ENCODE data around the gene MTMR4.
"Not testable (repeated sequence)": the region's sequence is repeated elsewhere in the genome, so short reads cannot be mapped to it uniquely, and the experiment has no call there.

Gene MTMR4
- 92.3 reads per million, percentile 81 among the genes with 10 or more reads in this experiment for total RNA-seq

- peak; percentile 66 for DNase-seq
These were observed at the start of gene MTMR4 for GRCh38 chr17:58513965-58514769. TSS of gene MTMR4 (minus strand) at chr17:58514638. CDS start at chr17:58514407, 231 bp downstream.

GRCh38 chr17:58560511-58560910, 46.1 kb upstream of the MTMR4 start:
- DNase-seq: no peak

DNA sequence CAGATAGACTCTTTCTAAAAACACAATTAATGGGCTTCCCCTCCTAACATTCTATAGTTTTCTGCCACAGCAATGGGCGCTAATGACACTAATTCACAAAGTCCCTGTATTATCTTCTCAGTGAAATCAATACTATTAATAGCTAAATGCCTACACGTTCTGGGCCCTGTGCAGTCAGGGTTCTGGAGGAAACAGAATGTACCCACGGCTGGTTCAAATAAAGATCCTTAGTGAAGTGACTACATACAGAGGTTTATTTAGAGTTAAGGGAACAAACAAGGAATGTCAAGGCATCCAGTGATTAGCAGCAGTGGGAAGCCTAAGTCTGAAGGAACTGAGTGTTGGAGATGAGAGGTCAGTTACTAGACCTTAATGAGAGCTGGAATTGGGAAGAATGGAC, 43.5 kb upstream of the MTMR4 start:
- no peak for DNase-seq

DNA sequence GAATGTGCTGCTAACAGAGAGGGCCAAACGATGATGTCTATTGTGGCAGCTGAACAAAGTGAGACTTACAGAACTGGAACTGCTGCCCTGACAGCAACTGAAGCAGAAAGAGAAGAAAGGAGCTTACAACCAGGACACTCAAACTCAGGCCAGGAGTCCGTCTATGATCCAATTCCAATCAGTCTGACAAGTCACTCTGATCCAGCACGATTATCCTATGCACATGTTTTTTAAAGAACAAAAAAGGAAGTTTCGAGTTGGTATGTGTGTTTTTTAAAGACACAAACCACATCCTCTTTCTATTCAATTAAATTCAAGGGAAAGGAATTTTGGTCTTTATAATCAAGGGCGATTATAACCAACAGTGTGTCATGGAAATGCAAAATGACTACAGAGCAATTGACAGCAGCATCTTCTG, 42.4 kb upstream of the MTMR4 start:
- no peak for DNase-seq

DNA sequence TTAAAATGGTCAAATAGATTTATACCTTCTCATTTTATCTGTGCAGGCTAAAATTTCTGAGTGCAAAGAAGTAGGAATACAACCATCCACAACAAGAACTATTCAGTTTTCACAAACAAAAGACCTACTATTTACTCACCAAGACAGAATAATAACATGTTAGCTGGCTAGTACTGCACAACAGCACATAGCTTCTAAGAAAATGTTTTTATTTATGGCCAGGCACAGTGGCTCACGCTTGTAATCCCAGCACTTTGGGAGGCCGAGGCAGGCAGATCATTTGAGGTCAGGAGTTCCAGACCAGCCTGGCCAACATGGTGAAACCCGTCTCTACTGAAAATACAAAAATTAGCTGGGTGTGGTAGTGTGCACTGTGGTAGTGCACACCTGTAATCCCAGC, 40.7 kb upstream of the MTMR4 start:
- not testable (repeated sequence) for DNase-seq

DNA sequence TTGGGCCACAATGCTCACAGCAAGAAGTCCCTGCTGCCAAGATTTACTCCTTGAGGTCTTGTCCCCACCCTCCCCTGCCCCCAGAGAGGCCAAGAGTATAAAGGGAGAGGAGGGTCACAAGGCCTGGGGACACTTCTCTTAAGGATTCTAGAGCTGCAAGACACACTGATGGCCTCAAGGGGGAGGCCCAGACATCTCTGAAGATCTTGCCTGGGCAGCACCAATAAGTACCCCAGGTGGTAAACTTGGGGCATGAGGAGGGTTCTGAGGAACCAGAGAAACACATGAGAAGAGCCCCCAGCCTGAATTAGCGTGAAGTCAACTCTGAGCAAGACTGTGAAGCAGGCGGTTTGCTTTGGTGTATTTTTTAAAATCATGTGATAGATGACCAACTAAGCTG, 26.8 kb upstream of the MTMR4 start:
- no peak for DNase-seq

DNA sequence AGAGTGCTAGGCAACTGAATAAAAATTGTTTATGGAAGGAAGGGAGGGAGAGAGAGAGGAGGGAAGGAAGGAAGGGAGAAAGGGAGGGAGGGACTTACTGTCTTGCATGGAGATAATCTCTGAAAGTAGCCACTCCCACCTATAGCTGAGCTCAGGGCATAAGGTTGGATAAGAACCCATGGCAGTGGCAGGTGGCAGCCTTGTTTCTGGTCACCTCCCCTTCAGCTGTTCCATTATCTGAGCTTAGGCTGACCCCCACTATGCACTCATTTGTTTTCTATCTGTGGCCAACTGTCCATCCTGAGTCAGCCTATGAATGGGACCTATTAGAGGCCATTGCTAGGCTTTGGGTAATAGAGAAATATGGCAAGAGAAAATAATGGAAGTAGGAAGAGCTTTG, 25.3 kb upstream of the MTMR4 start:
- DNase-seq: no peak

DNA sequence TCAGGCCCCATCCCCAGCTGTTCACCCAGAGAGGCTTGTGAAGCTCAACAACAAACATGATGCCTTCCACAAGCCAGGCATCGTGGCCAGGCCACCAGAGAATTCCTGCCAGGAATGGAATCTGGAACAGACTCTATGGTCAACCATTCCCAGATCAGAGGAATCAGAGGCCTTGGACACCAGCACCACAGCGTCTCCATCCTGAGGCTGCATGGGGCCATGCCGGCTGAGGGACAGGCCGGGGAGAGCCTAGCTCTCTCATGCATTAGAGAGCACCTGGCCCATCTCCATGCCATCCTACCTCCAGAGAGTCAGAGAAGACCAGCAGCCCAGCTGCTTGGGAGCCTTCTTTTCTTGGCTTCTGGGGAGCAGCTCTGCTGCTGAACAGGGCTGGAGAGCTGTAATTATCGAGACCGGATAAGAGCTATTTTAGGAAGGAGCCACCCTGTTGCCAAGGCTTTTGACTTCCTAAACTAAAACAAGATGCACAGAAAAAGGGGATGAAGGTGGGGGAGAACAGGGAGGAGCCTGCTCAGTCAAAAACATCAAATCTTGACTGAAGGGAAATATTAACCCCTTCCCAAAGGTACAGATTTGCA, 24.5 kb upstream of the MTMR4 start:
- DNase-seq: no peak

GRCh38 chr17:58537266-58537665, 22.8 kb upstream of the MTMR4 start:
- no peak for DNase-seq

DNA sequence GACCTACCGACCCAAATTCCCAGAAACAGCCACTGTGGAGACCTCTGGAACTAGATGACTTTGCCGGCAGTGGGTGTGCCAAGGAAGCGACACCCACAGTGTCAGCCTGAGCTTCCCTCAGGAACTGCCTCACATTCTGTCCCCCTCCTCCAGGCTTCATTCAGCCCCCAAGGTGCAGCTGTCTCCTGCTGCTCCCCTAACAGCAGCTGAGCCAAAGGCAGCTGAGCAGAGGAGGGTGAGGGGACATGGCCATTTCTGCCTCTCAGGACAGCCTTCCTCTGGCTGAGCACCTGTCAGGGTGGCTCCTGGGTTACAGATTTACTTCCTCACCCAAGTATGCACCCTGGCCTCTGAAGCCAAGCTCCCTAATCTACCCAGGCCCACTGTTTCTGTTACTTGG, 22.1 kb upstream of the MTMR4 start:
- DNase-seq: no peak

DNA sequence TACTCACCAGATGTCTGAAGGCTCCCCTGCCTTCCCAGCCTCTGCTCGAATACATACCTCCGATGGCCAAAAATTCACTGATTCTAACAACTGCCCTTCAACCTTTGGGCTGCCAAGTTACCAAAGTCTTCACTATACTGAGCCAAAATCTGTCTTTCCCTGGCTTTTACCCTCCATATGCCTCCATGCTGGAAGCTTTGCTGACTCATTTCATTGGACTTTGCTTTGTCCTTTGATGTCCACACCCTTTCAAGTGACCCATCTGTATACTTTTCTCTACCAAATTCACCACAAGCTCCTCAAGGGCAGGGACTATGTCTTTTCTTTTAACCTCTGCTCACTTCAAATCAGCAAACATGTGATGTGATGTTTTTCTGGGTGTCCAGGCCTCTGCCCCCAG, 21.0 kb upstream of the MTMR4 start:
- DNase-seq: no peak

GRCh38 chr17:58534901-58535421, 20.5 kb upstream of the MTMR4 start:
- DNase-seq: no peak

- no peak for DNase-seq
These were observed 19.9 kb upstream of the MTMR4 start for GRCh38 chr17:58534331-58534730.

DNA sequence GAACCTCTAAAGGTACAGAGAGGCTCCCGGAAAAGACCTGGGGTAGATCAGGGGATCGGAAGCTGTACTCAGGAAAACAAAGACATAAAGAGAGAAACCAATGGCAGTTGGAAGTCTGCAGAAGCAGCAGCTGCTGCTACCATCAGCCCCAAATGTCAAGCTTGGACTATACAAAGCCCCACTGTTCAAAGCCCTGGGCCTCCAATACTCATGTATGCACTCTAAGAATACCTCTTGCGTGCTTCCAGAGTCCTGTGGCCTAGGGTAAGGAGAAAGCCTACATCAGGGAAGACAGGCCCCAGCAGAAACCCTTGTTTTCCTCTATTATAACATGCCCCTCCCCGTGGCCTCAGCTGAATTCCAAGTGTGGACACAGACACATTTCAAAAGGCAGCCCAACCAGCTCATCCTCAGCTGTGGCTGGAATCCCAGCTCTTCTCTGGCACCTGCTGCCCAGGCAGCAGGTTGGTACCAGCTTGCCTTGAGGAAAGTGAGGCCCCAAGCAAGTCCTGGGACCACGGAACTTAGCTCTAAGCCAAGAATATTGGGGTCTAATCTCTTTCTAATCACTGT, 19.3 kb upstream of the MTMR4 start:
- DNase-seq: no peak

GRCh38 chr17:58532555-58532951, 18.1 kb upstream of the MTMR4 start:
- no peak for DNase-seq

GRCh38 chr17:58531661-58532554, 17.5 kb upstream of the MTMR4 start:
- DNase-seq: peak; percentile 43

DNA sequence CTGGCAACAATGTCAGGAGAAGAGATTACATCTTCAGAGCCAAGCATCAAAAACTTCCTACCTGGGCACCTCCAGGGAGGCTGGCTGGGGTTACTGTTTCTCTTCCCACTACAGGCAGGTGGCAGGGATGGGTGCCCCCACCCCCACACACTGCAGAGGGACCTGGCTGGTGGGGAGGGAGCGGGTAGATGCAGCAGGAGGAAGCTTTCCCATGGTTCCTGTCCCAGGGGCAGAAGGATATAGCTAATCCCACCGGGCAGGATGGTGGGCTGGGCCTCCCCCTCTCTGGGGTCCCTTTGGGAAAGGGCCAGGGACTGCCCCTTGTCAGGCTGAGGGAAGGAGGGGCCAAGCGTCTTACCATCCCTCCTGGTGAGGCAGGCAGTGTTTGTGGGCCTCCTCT, 16.7 kb upstream of the MTMR4 start:
- DNase-seq: no peak

GRCh38 chr17:58530655-58531054, 16.2 kb upstream of the MTMR4 start:
- DNase-seq: no peak

GRCh38 chr17:58529275-58529674, 14.8 kb upstream of the MTMR4 start:
- DNase-seq: no peak

DNA sequence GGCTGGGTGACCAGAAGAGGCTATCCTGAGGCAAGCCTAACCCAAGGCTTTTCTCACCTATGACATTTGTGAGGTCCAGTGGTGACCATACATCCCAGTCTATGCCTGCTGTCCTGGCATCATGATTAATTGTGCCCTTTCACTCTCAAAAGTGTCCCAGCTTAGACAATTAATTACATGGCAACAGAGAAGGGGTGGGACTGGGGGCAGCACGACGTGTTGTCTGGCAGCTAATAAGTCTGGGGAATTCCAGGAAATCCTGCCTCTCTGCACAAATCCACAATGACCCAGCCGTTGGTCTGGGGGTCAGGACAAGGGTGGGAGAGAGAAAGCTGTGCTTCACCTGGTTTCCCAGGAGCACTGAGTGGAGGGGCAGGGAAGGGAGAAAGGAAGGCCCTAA, 14.0 kb upstream of the MTMR4 start:
- no peak for DNase-seq

DNA sequence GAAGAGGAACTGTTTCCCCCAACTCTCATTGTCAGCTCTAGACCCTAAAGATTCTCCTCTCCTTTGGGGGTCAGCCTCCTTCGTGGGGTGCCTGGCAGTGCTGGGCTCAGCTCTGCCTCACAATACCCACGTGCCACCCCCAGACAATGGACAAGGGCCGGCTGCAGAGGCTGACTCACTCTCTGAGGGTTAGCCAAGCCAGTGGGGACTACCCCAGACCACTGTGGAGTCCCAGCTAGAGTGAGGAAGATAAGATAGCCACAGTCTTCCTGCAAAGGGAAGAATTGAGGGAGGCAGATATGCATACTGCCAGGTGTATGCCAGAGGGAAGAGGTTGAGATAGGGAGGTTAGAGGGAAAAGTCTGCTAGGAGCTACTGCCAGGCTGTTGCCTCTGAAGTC, 13.5 kb upstream of the MTMR4 start:
- no peak for DNase-seq

DNA sequence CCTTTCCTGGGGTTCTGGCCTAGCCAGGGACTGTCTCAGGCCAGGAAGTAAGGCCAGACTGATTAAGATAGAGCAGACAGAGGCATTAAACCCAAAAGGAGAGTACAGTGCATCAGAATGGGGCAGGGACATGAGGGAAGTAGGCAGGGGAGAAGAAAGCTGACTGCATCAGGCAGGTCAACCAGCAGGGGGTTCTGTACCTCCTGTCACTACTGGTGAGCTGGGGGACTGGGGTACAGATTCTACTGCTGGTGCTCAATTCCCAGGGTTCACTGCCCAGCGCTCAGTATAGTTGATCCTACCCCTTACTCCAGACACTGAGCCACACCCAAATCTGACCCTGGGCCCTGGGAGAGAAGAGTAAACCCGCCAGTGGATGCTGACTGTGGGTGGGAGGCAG, 12.9 kb upstream of the MTMR4 start:
- DNase-seq: no peak

GRCh38 chr17:58525239-58525638, 10.8 kb upstream of the MTMR4 start:
- no peak for DNase-seq
